Mesodermal cell (in vitro differentiated cells): ENCODE data around the gene DAPK1.

Source experiments
- H3K27ac ChIP-seq: 2 replicates; pipeline ENCODE4 v1.7.0; 2013; ENCODE audit warnings: mild to moderate bottlenecking, low read depth, low read length, moderate library complexity; ENCODE audit not compliant: severe bottlenecking
- H3K36me3 ChIP-seq: 2 replicates; pipeline ENCODE4 v1.7.1; 2013; ENCODE audit warnings: mild to moderate bottlenecking, low read length, moderate library complexity; ENCODE audit not compliant: control insufficient read depth, insufficient read depth
- H3K4me1 ChIP-seq: one replicate; pipeline ENCODE4 v1.7.1; 2013; ENCODE audit warnings: mild to moderate bottlenecking, low read length; ENCODE audit not compliant: insufficient read depth, control insufficient read depth, poor library complexity, severe bottlenecking
- H3K4me3 ChIP-seq: 2 replicates; pipeline ENCODE4 v1.7.0; 2013; ENCODE audit warnings: low read length, control low read depth, mild to moderate bottlenecking; ENCODE audit not compliant: insufficient read depth, poor library complexity, severe bottlenecking; ENCODE audit errors: extremely low read depth
- H3K9me3 ChIP-seq: 2 replicates; pipeline ENCODE4 v1.7.1; 2013; ENCODE audit warnings: mild to moderate bottlenecking, low read length, moderate library complexity; ENCODE audit not compliant: control insufficient read depth
- WGBS, 2 experiments: methylation state at CpG; one replicate each; pipeline ENCODE4 v1.1.5; 2013; ENCODE audit warnings: missing lambda C conversion rate in 2 of 2; ENCODE audit not compliant: insufficient coverage in 2 of 2; 5-methylcytosine and 5-hydroxymethylcytosine counted together

The DAPK1 gene

GRCh38 chr9:87628346-87628745, 130.7 kb downstream of the DAPK1 start:
- WGBS, 2 experiments: 100% methylated on average over 1 to 2 of the region's 6 CpGs
- H3K27ac ChIP-seq: no peak overlapping the region
- H3K36me3 ChIP-seq: peaks cover 19% of the 10 kb centered on the region
- no peaks in the 10 kb centered on the region for H3K4me1 ChIP-seq
- H3K9me3 ChIP-seq: no peaks in the 10 kb centered on the region
- no peak overlapping the region for H3K4me3 ChIP-seq

DNA sequence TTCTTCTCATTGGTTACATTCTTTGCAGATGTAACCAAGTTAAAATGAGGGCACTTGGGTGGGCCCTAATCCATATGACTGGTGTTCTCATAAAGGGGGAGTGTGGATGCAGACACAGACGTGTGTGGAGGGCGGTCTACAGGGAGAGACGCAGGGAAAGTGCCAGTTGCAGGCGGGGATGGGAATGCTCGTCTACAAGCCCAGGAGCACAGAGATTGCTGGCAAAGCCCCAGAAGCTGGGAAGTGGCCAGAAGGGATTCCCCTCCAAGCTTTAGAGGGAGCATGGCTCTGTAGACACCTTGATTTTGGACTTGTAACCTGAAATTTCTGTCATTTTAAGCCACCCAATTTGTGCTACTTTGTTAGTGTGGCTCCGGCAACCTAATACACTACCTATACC, 131.4 kb downstream of the DAPK1 start:
- Histone ChIP-seq H3K27ac (no peak overlapping the region), H3K4me1 (no peaks in the 10 kb centered on the region), H3K9me3 (no peaks in the 10 kb centered on the region), H3K4me3 (no peak overlapping the region), H3K36me3 (peaks cover 25% of the 10 kb centered on the region)
- WGBS, 2 experiments: 93 to 97% methylated on average over 3 to 5 of the region's 6 CpGs

GRCh38 chr9:87630266-87630665, 132.6 kb downstream of the DAPK1 start:
- WGBS, 2 experiments: 97 to 100% methylated on average over 1 to 3 of the region's 3 CpGs
- Histone ChIP-seq H3K4me1 (no peaks in the 10 kb centered on the region), H3K27ac (no peak overlapping the region), H3K4me3 (no peak overlapping the region), H3K9me3 (no peaks in the 10 kb centered on the region), H3K36me3 (peaks cover 33% of the 10 kb centered on the region)

- Histone ChIP-seq H3K9me3 (no peaks in the 10 kb centered on the region), H3K36me3 (peaks cover 37% of the 10 kb centered on the region), H3K27ac (no peak overlapping the region), H3K4me1 (no peaks in the 10 kb centered on the region), H3K4me3 (no peak overlapping the region)
- WGBS, 2 experiments: 100% methylated on average over 1 of the region's 3 CpGs; no CpG with 5 or more reads in 1 of the 2 experiments
Observed at GRCh38 chr9:87630846-87631245, 133.2 kb downstream of the DAPK1 start.

GRCh38 chr9:87635656-87636501, 138.2 kb downstream of the DAPK1 start:
- WGBS, 2 experiments: 92 to 94% methylated on average over 9 to 10 of the region's 15 CpGs
- Histone ChIP-seq H3K4me1 (no peaks in the 10 kb centered on the region), H3K27ac (no peak overlapping the region), H3K4me3 (no peak overlapping the region), H3K9me3 (no peaks in the 10 kb centered on the region), H3K36me3 (peaks cover 34% of the 10 kb centered on the region)

- 82 to 95% methylated on average over 1 to 3 of the region's 6 CpGs for WGBS, 2 experiments
- Histone ChIP-seq H3K27ac (no peak overlapping the region), H3K4me1 (peaks cover 3% of the 10 kb centered on the region), H3K9me3 (no peaks in the 10 kb centered on the region), H3K36me3 (peaks cover 42% of the 10 kb centered on the region), H3K4me3 (no peak overlapping the region)
Observed at GRCh38 chr9:87638292-87638691, 140.6 kb downstream of the DAPK1 start.

DNA sequence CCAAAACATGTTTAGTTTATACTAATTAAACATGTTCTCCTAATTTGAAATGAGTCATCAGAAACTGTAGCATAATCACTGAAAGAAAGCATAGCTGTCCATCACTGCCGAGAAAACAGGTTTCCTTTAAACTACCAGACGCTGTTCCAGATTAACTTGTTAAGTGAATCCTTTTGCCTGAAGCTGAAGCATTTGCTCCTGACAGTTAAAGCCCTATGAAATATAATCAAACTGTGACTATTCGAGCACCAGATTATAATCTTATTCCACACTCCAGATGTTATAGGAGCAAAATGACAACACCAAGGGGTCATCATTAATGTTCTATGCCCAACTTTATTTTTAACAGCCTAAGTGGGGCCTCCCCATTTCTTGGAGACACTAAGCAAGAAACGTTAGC, 142.3 kb downstream of the DAPK1 start:
- Histone ChIP-seq H3K4me3 (no peak overlapping the region), H3K4me1 (peaks cover 3% of the 10 kb centered on the region), H3K36me3 (peaks cover 28% of the 10 kb centered on the region), H3K27ac (no peak overlapping the region), H3K9me3 (no peaks in the 10 kb centered on the region)
- WGBS, 2 experiments: 95% methylated on average over 4 of the region's 4 CpGs

DNA sequence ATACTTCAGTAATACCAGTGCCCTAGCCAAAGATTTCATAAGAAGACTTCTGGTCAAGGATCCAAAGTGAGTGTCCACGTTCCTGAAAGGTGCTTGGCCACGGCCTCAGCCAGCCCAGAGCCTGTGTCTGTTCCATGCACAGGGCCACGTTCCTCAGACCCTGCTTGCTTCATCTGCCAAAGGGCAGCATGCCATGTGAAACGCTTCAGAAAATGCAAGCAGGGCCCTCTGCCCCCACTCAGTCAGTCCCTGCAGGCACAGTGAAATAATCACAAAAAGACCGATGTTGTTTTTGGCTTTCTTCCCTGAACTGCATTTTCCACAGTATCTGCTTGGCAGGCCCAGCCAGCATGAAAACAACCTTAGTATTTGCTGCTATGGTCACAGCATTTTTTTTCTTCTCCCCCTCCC, 142.7 kb downstream of the DAPK1 start:
- Histone ChIP-seq H3K4me1 (peaks cover 3% of the 10 kb centered on the region), H3K9me3 (no peaks in the 10 kb centered on the region), H3K4me3 (no peak overlapping the region), H3K27ac (no peak overlapping the region), H3K36me3 (peaks cover 24% of the 10 kb centered on the region)
- WGBS, 2 experiments: 94 to 96% methylated on average over 5 of the region's 5 CpGs

DNA sequence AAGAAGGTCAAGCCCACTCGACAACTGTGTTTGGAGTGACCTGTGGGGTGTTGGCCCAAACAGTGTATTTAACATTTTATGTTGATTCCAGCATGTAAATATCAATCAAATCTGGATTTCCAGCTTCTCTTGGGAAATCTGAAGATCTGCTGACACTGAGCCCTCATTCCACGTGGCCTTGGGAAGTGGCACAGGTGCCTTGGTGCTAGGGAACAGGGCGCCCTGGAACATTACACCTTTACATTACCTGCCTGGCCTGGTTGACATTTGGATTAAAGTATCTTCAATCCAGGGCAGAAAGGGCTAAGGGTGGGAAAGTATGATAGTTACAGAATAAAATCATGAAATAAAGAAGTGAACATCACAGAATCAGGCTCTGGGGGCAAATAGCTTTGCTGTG, 143.4 kb downstream of the DAPK1 start:
- H3K36me3 ChIP-seq: peaks cover 28% of the 10 kb centered on the region
- peaks cover 3% of the 10 kb centered on the region for H3K4me1 ChIP-seq
- H3K27ac ChIP-seq: no peak overlapping the region
- WGBS, 2 experiments: 92 to 100% methylated on average over 1 of the region's 3 CpGs
- no peak overlapping the region for H3K4me3 ChIP-seq
- H3K9me3 ChIP-seq: no peaks in the 10 kb centered on the region

DNA sequence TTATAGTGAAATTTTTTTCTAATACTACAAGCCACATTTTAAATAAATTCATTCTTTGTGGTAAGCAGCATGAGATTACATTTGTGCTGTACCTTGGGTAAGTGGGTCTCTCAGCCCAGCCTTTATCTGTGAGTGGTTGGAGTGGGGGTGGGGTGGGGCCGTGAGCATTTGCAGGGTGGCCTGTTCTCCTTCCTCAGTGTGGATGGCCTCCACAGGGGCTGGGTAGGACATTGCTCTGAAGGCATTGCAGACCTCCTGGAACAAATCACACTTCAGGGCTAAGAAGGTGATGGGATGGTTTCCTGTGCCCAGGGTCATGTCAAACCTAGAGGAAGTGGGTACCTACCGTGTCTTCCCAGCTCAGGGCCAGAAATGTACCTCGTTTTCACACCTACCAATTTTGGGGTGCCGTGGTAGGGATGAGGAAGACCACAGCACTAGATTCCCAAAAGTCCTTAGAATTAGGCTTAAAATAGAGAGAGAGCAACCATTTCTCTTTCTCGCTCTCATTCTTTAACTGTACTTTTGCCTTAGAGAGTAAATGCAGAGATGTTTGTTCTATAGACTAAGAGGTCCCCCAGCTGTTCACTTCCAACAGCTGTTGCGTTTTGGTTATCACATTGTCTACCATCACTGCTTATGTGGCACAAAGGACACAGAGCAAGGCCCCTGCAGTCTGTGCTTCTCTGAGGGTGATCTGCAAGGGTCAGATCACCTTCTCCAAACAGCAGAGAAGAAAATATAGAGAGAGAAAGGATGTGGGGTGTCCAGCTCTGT, 144.9 kb downstream of the DAPK1 start:
- H3K4me3 ChIP-seq: no peak overlapping the region
- no peak overlapping the region for H3K27ac ChIP-seq
- H3K36me3 ChIP-seq: peaks cover 41% of the 10 kb centered on the region
- WGBS, 2 experiments: 67 to 89% methylated on average over 3 to 6 of the region's 6 CpGs
- H3K9me3 ChIP-seq: no peaks in the 10 kb centered on the region
- peaks cover 3% of the 10 kb centered on the region for H3K4me1 ChIP-seq
